Calu3 (cell line): ENCODE measurements around the gene MLPH. TPM values are rescaled to one million over a fixed set of nuclear protein-coding genes. Genes with fewer than 3 reads are reported as not detected.

ENCODE experiments used
- BruUV-seq: library from RNA; stranded (reverse); fragments of 400-500 nt; replicated peaks from 2 replicates; lab custom pipeline; 2021; lab: Mats Ljungman, UMichigan
- CTCF ChIA-PET: fragments of 300-600 bp; sonication (Branson Sonifier 250); formaldehyde crosslinking; loops from one replicate; lab custom pipeline; 2022; ENCODE audit warnings: antibody characterized with exemption; lab: Charles Lee
- DNase-seq: peaks from one replicate; pipeline ENCODE4 v3.0.0; 2022
- H3K27ac Mint-ChIP-seq: one replicate; pipeline ENCODE4 v1.8.0; 2022; ENCODE audit warnings: mixed read lengths; ENCODE audit not compliant: unreplicated experiment
- H3K27me3 Mint-ChIP-seq: one replicate; pipeline ENCODE4 v1.8.0; 2022; ENCODE audit warnings: mixed read lengths; ENCODE audit not compliant: unreplicated experiment
- H3K36me3 Mint-ChIP-seq: one replicate; pipeline ENCODE4 v1.8.0; 2022; ENCODE audit warnings: mild to moderate bottlenecking, moderate library complexity, mixed read lengths; ENCODE audit not compliant: insufficient read depth, unreplicated experiment
- H3K4me1 Mint-ChIP-seq: one replicate; pipeline ENCODE4 v1.8.0; 2022; ENCODE audit warnings: mild to moderate bottlenecking, low read depth, mixed read lengths; ENCODE audit not compliant: unreplicated experiment
- H3K4me3 Mint-ChIP-seq: one replicate; pipeline ENCODE4 v1.8.0; 2022; ENCODE audit warnings: mild to moderate bottlenecking, low read depth, moderate library complexity, mixed read lengths; ENCODE audit not compliant: unreplicated experiment
- H3K9me3 Mint-ChIP-seq: one replicate; pipeline ENCODE4 v1.8.0; 2022; ENCODE audit warnings: low read depth, mixed read lengths; ENCODE audit not compliant: unreplicated experiment
- CTCF ChIP-seq: fragments of 200-600 bp; IDR thresholded peaks from one replicate; pipeline ENCODE4 v1.8.0; 2022; ENCODE audit warnings: antibody characterized with exemption; ENCODE audit not compliant: unreplicated experiment
- intact Hi-C: fragments of 100-400 bp; cut with micrococcal nuclease; formaldehyde crosslinking; loops from one replicate; pipeline ENCODE4 v1.10.0; 2022; ENCODE audit not compliant: unreplicated experiment
- total RNA-seq: library from RNA; stranded (reverse); gene quantifications from 2 replicates; pipeline ENCODE4 v1.2.3, GENCODE V29; 2022

MLPH gene
- total RNA-seq, 1 experiment from 2014 or later = 39.8 TPM

DNA sequence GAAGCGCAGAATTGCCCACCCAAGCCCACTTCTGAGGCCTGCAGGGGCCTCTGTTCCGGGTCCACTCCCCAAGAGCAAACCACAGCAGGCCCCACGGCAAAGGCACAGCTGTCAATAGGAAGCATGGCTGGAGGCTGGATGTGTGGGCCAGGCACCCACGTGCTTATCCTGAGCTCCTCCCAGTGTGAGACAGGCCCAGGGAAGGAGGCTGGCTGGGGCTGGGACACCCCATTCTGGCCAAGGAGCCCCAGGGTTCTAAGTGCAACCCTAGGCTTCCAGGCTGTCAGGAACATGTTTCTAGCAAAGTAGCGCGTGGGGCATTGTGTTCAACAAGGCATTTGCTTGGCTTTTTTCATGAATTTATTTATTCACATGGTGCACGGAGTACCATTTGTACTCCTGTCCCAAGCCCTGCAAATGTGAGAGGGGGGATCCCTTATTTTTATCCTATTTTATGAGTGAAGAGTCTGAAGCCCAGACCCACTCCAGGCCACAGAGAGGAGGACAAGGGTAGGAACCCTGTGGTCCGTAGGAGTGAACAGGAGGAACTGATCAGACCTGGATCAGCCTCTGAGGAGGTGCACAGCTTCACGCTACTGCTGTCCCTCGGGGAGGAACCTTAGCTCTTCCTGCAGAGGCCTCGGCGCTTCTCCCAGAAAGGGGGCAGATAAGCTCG is 109.6 kb downstream of the MLPH start:
- CTCF ChIA-PET = no interaction called here
- no peak for TF ChIP-seq CTCF
- Mint-ChIP-seq H3K27me3 (peaks cover 45% of the 10 kb centered on the region), H3K36me3 (peaks cover 14% of the 10 kb centered on the region), H3K9me3 (no peaks in the 10 kb centered on the region), H3K4me3 (no peak overlapping the region), H3K4me1 (peaks cover 3% of the 10 kb centered on the region), H3K27ac (no peak overlapping the region)
- BruUV-seq = no TSS peak
- DNase-seq = no peak
- intact Hi-C loops = no loop called here

DNA sequence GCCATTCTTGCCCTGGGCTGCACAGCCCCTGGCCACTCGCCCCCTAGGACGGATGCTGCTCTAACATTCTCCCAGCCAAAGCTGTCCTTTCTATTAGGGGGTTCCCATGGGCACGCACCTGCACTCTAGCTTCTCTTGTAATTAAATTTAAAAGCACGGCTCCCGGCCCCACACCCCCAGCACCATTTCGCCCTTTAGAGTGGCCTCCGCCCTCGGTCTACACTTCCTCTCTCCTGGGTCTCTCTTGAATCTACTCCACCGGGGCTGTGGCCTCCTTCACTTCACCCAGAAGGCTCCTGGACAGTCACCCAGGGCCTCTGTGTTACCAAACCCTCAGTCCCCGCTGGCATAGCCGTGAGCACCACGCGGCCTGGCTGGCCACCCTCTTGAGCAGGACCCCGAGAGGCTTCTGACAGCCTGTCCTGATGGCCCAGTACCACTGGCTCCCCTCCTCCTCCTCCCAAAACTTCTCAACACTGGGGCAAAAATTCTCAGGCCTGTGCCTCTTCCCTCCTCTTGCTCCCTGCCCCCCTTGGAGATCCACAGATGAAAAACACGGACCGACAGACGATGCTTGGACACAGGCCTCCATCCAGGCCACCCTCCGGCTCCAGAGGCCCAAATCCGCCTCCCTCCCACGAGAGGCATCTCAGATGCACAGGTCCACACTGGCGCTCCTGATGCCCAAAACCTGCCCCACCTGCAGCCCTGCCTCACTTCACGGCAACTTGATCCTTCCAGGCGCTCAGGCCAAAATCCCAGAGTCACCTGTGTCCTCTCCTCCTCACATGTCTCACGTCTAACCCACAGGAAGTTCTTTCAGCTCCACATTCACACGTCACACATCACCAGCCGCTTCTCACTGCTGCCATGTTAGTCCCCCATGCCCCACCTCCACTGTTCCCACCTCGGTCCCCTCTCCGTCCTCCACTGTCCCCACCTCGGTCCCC is 110.4 kb downstream of the MLPH start:
- TF ChIP-seq CTCF = no peak
- BruUV-seq = no TSS peak
- H3K4me1 Mint-ChIP-seq = no peaks in the 10 kb centered on the region
- DNase-seq = no peak
- intact Hi-C loops = no loop called here
- CTCF ChIA-PET = no interaction called here
- no peaks in the 10 kb centered on the region for H3K9me3 Mint-ChIP-seq
- no peak overlapping the region for H3K4me3 Mint-ChIP-seq
- H3K36me3 Mint-ChIP-seq = peaks cover 11% of the 10 kb centered on the region
- no peak overlapping the region for H3K27ac Mint-ChIP-seq
- H3K27me3 Mint-ChIP-seq = peaks cover 47% of the 10 kb centered on the region

GRCh38 chr2:237598468-237599208 is 111.6 kb downstream of the MLPH start:
- no peak for DNase-seq
- BruUV-seq = no TSS peak
- TF ChIP-seq CTCF = no peak
- H3K4me3 Mint-ChIP-seq = no peak overlapping the region
- H3K9me3 Mint-ChIP-seq = no peaks in the 10 kb centered on the region
- H3K27ac Mint-ChIP-seq = no peak overlapping the region
- H3K36me3 Mint-ChIP-seq = peaks cover 11% of the 10 kb centered on the region
- intact Hi-C loops = no loop called here
- CTCF ChIA-PET = no interaction called here
- H3K27me3 Mint-ChIP-seq = peaks cover 59% of the 10 kb centered on the region
- H3K4me1 Mint-ChIP-seq = no peaks in the 10 kb centered on the region

GRCh38 chr2:237599465-237600110 is 112.5 kb downstream of the MLPH start:
- intact Hi-C loops = no loop called here
- no peaks in the 10 kb centered on the region for H3K9me3 Mint-ChIP-seq
- no peak overlapping the region for H3K4me3 Mint-ChIP-seq
- peaks cover 59% of the 10 kb centered on the region for H3K27me3 Mint-ChIP-seq
- no TSS peak for BruUV-seq
- DNase-seq = no peak
- CTCF ChIA-PET = no interaction called here
- H3K36me3 Mint-ChIP-seq = peaks cover 11% of the 10 kb centered on the region
- no peaks in the 10 kb centered on the region for H3K4me1 Mint-ChIP-seq
- no peak overlapping the region for H3K27ac Mint-ChIP-seq
- no peak for TF ChIP-seq CTCF
